Umbilical cord (tissue), 2 donors: ENCODE data around the gene SPIRE1. TPM values are rescaled to one million over a fixed set of nuclear protein-coding genes. Genes with fewer than 3 reads are reported as not detected.
"Not testable (repeated sequence)": the region's sequence is repeated elsewhere in the genome, so short reads cannot be mapped to it uniquely, and the experiment has no call there.

ENCODE experiments used
- DNase-seq: peaks from one replicate; pipeline ENCODE4 v3.0.0-alpha.2; 2015; ENCODE audit warnings: low spot score
- total RNA-seq: library from RNA; depleted of rRNA; stranded (reverse); fragments of >200 nt; gene quantifications from one replicate; pipeline ENCODE4 v1.2.3, GENCODE V29; 2014; ENCODE audit warnings: low replicate concordance; ENCODE audit not compliant: insufficient read depth

The SPIRE1 gene
- total RNA-seq, 1 donor from 2014 or later: 22.1 TPM

DNA sequence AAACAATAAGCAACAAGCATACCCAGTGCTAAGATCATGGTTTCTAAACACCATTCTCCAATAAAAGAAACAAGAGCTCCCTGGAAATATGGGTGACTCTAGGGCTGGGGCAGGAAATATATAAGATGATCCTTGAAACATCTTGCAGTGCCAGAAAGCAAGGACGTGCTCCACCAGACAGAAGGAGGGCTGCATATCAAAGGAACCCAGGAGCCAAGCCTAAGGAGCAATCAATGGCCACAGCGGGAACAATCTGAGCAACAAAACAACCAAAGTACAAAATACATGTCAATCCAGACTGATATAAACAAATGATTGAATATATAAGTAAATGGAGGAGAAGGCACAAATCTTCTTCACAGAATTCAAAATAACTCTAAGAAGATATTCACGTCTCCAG, 10.1 kb downstream of the SPIRE1 start:
- no peak for DNase-seq

DNA sequence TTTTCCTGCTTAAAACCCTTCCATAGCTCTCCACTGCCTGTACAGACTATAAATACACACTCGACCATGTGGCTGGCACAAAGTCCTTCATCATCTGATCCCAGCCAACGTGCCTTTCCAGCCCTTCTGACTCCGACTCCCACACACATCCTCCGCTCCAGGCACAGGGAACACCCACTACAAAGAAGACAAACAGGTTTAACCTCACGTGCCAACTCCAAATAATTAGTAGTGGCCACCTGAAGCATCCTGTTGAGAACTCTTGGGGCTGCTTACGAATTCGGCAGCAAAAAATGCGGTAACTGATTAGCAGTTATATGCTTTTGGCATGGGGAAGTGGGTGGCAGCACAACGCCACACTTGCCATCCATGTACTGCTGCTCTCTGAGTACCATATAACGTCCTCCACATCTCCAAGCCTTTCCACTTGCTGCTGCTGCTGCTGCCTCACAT, 12.1 kb downstream of the SPIRE1 start:
- DNase-seq: peak; percentile 59

DNA sequence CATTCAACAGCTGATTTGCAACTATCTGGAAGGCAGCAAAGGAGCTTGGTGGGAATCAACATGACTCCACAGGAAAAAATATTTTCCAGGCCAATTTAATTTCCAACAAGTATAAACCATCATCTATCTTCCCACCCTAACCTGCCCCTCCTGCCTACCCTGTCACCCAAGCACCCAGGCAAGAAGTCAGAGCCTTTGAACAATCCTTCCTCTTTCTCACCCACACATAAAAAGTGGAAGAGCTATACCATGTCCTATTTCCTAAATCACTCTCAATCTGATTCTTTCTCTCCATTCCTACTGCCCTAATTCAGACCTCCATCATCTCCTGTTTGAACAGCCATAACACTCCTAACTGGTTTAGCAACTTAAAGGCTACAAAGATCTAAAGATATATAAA, 12.7 kb downstream of the SPIRE1 start:
- no peak for DNase-seq

DNA sequence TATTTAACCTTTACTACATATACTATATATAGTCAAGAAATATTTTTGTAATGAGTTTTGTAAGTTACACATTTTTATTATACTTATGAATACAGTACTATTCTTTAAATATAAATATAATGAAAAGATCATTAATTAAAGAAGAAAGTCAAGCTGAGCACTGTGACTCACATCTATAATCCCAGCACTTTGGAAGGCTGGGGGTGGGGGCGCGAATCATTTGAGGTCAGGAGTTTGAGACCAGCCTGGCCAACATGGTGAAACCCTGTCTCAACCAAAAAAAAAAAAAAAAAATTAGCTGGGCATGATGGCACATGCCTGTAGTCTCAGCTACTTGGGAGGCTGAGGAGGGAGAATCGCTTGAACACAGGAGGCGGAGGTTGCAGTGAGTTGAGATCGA, 14.2 kb downstream of the SPIRE1 start:
- not testable (repeated sequence) for DNase-seq

- DNase-seq: no peak
These were observed 17.1 kb downstream of the SPIRE1 start for GRCh38 chr18:12640881-12641200.

DNA sequence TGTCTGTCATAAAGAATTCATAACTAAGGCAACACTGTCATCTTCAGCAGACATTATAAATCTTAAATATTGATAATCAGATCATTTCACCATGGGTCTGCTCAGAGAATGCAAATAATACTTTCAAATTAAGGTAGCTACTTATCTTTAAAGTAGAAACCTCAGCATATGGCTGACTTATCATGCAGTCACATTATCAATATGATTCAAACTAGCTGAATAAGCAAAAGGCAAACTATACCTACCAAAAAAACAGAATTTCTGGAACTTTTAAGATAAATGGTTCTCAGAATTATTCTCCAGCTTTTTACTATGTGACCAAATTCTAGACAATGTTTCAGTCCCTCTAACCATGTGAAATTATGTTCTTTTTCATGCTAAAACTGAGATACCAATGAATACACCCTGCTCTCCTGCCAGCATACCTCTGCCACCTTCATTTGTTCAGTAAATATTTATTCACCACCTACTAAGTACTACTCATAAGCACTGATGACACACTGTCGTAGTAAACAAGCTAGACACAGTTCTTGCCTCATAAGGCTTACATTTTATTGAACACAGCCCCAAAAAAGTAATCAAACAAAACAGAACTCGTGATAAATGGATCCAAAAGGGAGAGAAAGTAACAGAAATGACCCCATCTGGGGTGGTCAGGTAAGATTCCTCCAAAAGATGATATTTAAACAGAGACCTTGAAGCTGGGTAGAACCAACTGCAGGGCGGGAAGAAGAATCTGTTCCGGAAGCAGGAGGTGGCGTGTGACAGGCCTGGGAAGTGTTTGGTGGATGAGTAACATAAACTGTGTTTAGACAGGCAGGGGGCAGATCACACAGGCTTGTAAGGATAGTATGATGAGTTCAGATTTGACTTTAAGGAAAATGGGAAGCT, 17.7 kb downstream of the SPIRE1 start:
- DNase-seq: no peak

- DNase-seq: no peak
These were observed 19.2 kb downstream of the SPIRE1 start for GRCh38 chr18:12638644-12639124.

GRCh38 chr18:12637901-12638643, 19.8 kb downstream of the SPIRE1 start:
- peak; percentile 34 for DNase-seq

- no peak for DNase-seq
These were observed 20.5 kb downstream of the SPIRE1 start for GRCh38 chr18:12637393-12637792.

DNA sequence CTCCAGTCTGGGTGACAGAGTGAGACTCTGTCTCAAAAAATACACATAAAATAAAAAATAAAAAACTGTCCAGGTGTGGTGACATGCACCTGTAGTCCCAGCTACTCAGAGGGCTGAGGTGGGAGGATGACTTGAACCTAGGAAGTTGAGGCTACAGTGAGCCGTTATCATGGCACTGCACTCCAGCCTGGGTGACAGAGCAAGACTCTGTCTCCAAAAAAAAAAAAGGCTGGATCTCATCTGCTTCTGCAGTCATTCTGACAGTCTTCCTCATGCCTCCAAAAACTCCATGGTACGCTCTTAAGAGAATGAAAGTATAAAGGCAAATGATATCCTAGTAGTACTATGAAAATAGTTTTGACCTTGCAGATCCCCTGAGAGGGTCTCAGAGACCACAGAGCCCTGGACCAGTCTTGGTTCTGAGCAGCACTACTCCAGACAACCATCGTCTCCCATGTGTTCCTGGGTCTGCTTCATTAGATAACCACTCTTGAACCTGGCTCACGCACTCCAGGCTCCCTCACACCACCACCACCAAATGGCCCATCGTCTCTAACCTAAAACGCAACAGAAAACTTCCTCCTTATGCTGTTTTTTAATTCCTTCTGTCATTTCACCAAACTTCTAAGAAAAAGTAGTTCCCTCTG, 26.0 kb downstream of the SPIRE1 start:
- no peak for DNase-seq

GRCh38 chr18:12630136-12630535, 27.8 kb downstream of the SPIRE1 start:
- no peak for DNase-seq

DNA sequence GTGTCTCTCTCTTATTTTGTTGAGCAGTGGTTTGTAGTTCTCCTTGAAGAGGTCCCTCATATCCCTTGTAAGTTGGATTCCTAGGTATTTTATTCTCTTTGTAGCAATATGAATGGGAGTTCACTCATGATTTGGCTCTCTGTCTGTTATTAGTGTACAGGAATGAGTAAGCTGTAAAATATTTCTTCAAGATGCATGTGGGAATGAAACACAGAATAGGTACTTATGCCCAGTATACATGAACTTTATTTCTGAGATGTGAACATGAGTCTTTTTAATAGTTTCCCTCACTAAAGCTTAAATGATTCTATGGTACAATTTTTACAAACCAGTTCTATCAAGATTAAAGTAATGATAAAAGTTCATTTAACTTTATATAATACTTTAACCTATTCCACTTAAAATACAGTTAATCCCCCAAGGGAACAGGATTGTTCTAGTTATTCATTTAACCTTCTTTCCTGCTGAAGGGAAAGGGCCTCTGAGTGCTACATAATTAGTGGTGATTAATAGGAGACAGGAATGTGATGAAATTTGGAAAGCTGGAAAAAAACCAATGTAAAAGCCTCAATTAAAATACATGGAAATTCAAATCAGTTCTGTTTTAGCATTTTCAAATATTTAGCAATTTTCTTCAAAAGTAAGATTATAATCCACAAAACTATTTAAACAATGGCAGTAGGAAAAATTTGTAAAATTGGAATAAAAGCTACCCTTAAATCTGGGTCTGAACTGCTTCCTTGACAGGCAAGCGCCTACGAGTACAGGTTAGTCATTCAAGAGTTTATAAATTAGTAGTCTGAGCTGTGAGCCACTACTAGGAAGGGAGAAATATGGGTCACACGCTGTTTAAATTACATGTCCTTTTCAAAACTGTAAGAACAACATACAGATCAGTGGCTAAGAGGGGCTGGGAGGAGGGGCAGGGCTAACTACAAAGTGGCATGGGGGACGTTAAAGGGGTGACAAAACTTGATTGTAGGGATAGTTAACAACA, 28.9 kb downstream of the SPIRE1 start:
- DNase-seq: no peak

DNA sequence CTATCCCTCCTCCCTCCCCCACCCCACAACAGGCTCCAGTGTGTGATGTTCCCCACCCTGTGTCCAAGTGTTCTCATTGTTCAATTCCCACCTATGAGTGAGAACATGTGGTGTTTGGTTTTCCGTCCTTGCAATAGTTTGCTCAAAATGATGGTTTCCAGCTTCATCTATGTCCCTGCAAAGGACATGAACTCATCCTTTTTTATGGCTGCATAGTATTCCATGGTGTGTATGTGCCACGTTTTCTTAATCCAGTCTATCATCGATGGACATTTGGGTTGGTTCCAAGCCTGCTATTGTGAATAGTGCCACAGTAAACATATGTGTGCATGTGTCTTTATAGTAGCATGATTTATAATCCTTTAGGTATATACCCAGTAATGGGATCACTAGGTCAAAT, 30.7 kb downstream of the SPIRE1 start:
- not testable (repeated sequence) for DNase-seq

DNA sequence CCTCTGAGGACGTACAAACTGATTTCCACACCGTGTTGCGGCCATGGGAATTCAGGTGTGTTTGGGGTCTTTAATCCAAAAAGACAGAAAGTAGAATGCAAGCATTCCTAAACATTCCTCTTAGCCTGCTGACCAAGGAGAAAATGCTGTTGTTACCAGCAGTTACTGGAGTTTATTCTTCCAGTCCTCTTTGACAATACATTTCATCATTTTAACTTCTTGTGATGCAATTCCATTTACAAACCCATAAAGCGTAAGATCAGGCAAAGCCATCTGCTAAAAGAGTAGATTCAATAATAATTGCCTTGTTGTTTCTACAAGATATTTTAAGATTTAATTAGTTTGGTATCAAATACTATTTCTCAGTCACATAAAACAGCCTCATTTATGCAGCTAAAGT, 32.7 kb downstream of the SPIRE1 start:
- no peak for DNase-seq

DNA sequence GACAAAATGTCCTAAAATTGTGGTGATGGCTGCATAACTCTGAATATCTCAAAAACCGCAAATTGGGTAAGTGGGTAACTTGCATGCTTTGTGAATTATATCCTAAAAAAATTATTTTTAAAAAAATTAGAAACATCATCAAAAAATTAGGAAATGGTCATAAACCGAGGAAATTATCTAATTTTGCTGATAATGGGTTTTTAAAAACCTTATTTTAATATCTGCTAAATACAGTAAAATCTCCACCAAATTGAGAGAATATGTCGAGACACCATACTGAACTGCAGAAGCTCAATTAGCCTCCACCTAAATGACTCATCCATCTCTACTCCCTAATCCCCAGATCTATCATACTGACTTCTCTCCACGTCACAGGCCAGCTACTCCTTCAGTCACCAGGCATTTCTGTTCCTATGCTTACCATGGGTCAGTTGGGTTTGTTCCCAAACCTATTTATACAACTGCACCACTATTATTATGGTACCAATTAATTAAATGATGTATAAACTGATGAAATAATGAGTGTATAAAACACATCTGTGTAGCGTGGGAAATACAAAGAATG, 36.1 kb downstream of the SPIRE1 start:
- no peak for DNase-seq

DNA sequence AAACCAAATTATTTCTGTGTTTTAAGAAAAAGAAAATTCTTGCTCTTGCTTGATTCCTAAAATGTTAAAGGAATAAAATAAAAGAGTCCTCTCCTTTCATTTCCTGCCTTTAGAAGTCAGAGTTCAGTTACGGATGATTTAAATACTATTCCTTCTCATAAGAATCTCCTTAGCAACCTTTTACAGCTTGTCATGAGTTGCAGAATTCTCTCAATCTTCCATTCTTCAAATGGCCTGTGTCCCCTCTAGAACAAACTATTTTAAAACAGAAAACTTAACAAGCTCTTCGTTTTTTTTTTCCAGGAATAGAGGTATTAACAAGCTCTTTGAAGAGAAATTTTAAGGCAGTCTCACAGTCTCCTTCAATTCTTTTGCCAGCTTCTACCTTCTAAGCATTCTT, 42.2 kb downstream of the SPIRE1 start:
- DNase-seq: no peak

GRCh38 chr18:12608301-12608700, 49.6 kb downstream of the SPIRE1 start:
- no peak for DNase-seq

GRCh38 chr18:12606592-12607315, 51.2 kb downstream of the SPIRE1 start:
- DNase-seq: peak; percentile 40

- DNase-seq: no peak
These were observed 53.4 kb downstream of the SPIRE1 start for GRCh38 chr18:12604445-12605007.

GRCh38 chr18:12599966-12600365, 57.9 kb downstream of the SPIRE1 start:
- no peak for DNase-seq
